ENCODE measurements around the gene STX19.

The STX19 gene

DNA sequence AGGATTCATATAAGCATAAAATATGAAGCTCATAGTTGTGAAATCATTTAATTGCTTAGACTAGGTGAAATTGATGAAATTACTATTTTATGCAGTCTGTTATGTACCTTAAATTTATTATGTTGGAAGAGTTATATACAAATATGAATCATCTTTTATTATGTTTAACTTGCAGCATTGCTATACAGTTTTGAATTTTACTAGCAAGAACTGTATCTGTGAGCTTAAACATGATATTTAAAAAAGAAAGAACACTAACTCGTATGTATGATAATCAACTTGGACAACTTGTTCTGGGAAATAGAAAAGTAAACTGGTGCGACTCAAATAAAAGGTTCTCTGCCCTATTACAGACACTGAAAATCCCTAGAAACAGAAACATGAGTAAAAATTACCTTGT, 1.8 kb downstream of the STX19 start:
- Histone ChIP-seq H3K4me3 (ENCODE audit: low read length in 2 of 2) (no peak overlapping the region), H3K9me3 (replicated peaks in 1 of 2; ENCODE audit: control insufficient read depth in 2 of 2, insufficient read depth in 1 of 2, low read depth in 1 of 2, low read length in 2 of 2) (no peaks in the 10 kb centered on the region), H4K91ac (ENCODE audit: low read depth, low read length, poor library complexity) (no peak overlapping the region), H2AK5ac (ENCODE audit: low read depth, low read length) (no peak overlapping the region), H3K9ac (ENCODE audit: low read depth, low read length, poor library complexity) (no peak overlapping the region), H3K4me2 (ENCODE audit: insufficient read depth, low read length, poor library complexity, severe bottlenecking) (no peak overlapping the region), H3K27ac (replicated peaks; ENCODE audit: low read length) (no peak overlapping the region), H2BK5ac (ENCODE audit: low read length) (no peak overlapping the region), H2BK15ac (ENCODE audit: low read length) (no peak overlapping the region), H2BK120ac (ENCODE audit: low read depth, low read length) (no peak overlapping the region), H3K18ac (ENCODE audit: low read length) (no peak overlapping the region), H3K23ac (ENCODE audit: low read depth, low read length, poor library complexity) (no peak overlapping the region), H3K36me3 (replicated peaks in 1 of 2; ENCODE audit: control insufficient read depth in 2 of 2, insufficient read depth in 2 of 2, low read length in 2 of 2) (peaks cover 0 to 3% of the 10 kb centered on the region in 2 donors), H2BK12ac (ENCODE audit: low read length) (no peak overlapping the region), H3K14ac (ENCODE audit: low read length) (no peak overlapping the region), H3K4me1 (ENCODE audit: control insufficient read depth in 2 of 2, insufficient read depth in 1 of 2, low read depth in 1 of 2, low read length in 2 of 2) (no peaks in the 10 kb centered on the region), H3K27me3 (ENCODE audit: control insufficient read depth in 3 of 3, insufficient read depth in 3 of 3, low read depth in 1 of 3, low read length in 3 of 3) (no peaks in the 10 kb centered on the region), H2AFZ (ENCODE audit: low read length) (no peak overlapping the region), H4K8ac (ENCODE audit: low read depth, low read length) (no peak overlapping the region), H3K79me1 (ENCODE audit: low read depth, low read length) (no peaks in the 10 kb centered on the region), H3K4ac (ENCODE audit: low read length) (no peak overlapping the region)
- no CpG with 5 or more reads among the region's 2 CpGs for WGBS, 2 donors (ENCODE audit: extremely low coverage in 2 of 2, insufficient read length in 2 of 2, insufficient replicate concordance in 1 of 2)
- no peak for DNase-seq (ENCODE audit: low spot score)

DNA sequence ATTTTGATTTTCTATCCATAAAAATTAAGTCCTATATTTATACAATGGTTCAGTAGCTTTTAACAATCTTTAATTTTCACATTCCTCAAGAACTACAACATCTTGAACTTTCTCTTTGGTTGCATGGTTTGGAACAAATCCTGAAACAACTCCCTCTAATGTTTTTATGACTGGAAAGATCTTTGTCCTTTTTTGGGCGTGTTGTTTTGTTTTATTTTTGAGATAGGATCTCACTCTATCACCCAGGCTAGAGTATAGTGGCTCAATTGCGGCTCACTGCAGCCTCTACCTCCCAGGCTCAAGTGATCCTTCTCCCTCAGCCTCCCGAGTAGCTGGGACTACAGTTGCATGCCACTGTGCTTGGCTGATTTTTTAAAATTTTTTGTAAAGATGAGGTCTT, 4.0 kb downstream of the STX19 start:
- Histone ChIP-seq H4K91ac (ENCODE audit: low read depth, low read length, poor library complexity) (no peak overlapping the region), H3K9ac (ENCODE audit: low read depth, low read length, poor library complexity) (no peak overlapping the region), H3K4me3 (ENCODE audit: low read length in 2 of 2) (no peak overlapping the region), H3K9me3 (replicated peaks in 1 of 2; ENCODE audit: control insufficient read depth in 2 of 2, insufficient read depth in 1 of 2, low read depth in 1 of 2, low read length in 2 of 2) (no peaks in the 10 kb centered on the region), H2BK12ac (ENCODE audit: low read length) (no peak overlapping the region), H3K23ac (ENCODE audit: low read depth, low read length, poor library complexity) (no peak overlapping the region), H3K4ac (ENCODE audit: low read length) (no peak overlapping the region), H4K8ac (ENCODE audit: low read depth, low read length) (no peak overlapping the region), H2BK120ac (ENCODE audit: low read depth, low read length) (no peak overlapping the region), H3K27me3 (ENCODE audit: control insufficient read depth in 3 of 3, insufficient read depth in 3 of 3, low read depth in 1 of 3, low read length in 3 of 3) (no peaks in the 10 kb centered on the region), H3K36me3 (replicated peaks in 1 of 2; ENCODE audit: control insufficient read depth in 2 of 2, insufficient read depth in 2 of 2, low read length in 2 of 2) (peaks cover 0 to 7% of the 10 kb centered on the region in 2 donors), H2AK5ac (ENCODE audit: low read depth, low read length) (no peak overlapping the region), H3K27ac (replicated peaks; ENCODE audit: low read length) (no peak overlapping the region), H3K4me1 (ENCODE audit: control insufficient read depth in 2 of 2, insufficient read depth in 1 of 2, low read depth in 1 of 2, low read length in 2 of 2) (no peaks in the 10 kb centered on the region), H3K18ac (ENCODE audit: low read length) (no peak overlapping the region), H3K4me2 (ENCODE audit: insufficient read depth, low read length, poor library complexity, severe bottlenecking) (no peak overlapping the region), H2BK5ac (ENCODE audit: low read length) (no peak overlapping the region), H2BK15ac (ENCODE audit: low read length) (no peak overlapping the region), H2AFZ (ENCODE audit: low read length) (no peak overlapping the region), H3K14ac (ENCODE audit: low read length) (no peak overlapping the region), H3K79me1 (ENCODE audit: low read depth, low read length) (no peaks in the 10 kb centered on the region)
- WGBS, 2 donors (ENCODE audit: extremely low coverage in 2 of 2, insufficient read length in 2 of 2, insufficient replicate concordance in 1 of 2), result no CpG with 5 or more reads among the region's 3 CpGs
- no peak for DNase-seq (ENCODE audit: low spot score)

DNA sequence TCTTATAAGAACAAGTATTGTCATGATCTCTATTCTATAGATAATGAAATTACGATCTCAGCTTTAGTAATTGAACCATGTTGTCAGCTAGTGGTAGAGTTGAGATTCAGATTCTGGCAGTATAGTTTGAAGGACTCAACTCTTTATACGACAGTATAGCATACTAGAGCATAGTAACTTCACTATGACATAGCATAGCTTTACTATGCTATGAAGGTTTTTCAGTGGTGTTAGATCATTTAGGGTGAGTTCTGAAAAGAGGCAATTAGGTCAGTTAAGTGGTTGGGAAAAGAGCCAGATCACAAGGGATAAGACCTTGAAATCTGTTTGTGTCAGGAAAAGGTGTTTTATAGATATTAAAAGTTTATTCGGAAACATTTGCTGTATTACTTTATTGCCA, 8.1 kb downstream of the STX19 start:
- WGBS, 2 donors (ENCODE audit: extremely low coverage in 2 of 2, insufficient read length in 2 of 2, insufficient replicate concordance in 1 of 2), result no CpG with 5 or more reads among the region's 3 CpGs
- no peak for DNase-seq (ENCODE audit: low spot score)
- no peak overlapping the region for H3K14ac ChIP-seq (ENCODE audit: low read length)

GRCh38 chr3:94019659-94020058, 8.7 kb downstream of the STX19 start:
- no peak overlapping the region for H4K8ac ChIP-seq (ENCODE audit: low read depth, low read length)
- H3K9me3 ChIP-seq (replicated peaks in 1 of 2; ENCODE audit: control insufficient read depth in 2 of 2, insufficient read depth in 1 of 2, low read depth in 1 of 2, low read length in 2 of 2), result no peaks in the 10 kb centered on the region
- no peak overlapping the region for H2AK5ac ChIP-seq (ENCODE audit: low read depth, low read length)
- no peak overlapping the region for H3K4me3 ChIP-seq (ENCODE audit: low read length in 2 of 2)
- H3K18ac ChIP-seq (ENCODE audit: low read length), result no peak overlapping the region
- H3K27me3 ChIP-seq (ENCODE audit: control insufficient read depth in 3 of 3, insufficient read depth in 3 of 3, low read depth in 1 of 3, low read length in 3 of 3), result no peaks in the 10 kb centered on the region
- H2AFZ ChIP-seq (ENCODE audit: low read length), result no peak overlapping the region
- H3K23ac ChIP-seq (ENCODE audit: low read depth, low read length, poor library complexity), result no peak overlapping the region
- H3K4me2 ChIP-seq (ENCODE audit: insufficient read depth, low read length, poor library complexity, severe bottlenecking), result no peak overlapping the region
- H2BK15ac ChIP-seq (ENCODE audit: low read length), result no peak overlapping the region
- no peak overlapping the region for H3K9ac ChIP-seq (ENCODE audit: low read depth, low read length, poor library complexity)
- H3K4ac ChIP-seq (ENCODE audit: low read length), result no peak overlapping the region
- no peaks in the 10 kb centered on the region for H3K79me1 ChIP-seq (ENCODE audit: low read depth, low read length)
- no peak overlapping the region for H3K27ac ChIP-seq (replicated peaks; ENCODE audit: low read length)
- no peak overlapping the region for H2BK12ac ChIP-seq (ENCODE audit: low read length)
- H3K14ac ChIP-seq (ENCODE audit: low read length), result no peak overlapping the region
- H2BK120ac ChIP-seq (ENCODE audit: low read depth, low read length), result no peak overlapping the region
- no CpG with 5 or more reads among the region's 2 CpGs for WGBS, 2 donors (ENCODE audit: extremely low coverage in 2 of 2, insufficient read length in 2 of 2, insufficient replicate concordance in 1 of 2)
- H2BK5ac ChIP-seq (ENCODE audit: low read length), result no peak overlapping the region
- peaks cover 0 to 7% of the 10 kb centered on the region in 2 donors for H3K36me3 ChIP-seq (replicated peaks in 1 of 2; ENCODE audit: control insufficient read depth in 2 of 2, insufficient read depth in 2 of 2, low read length in 2 of 2)
- H3K4me1 ChIP-seq (ENCODE audit: control insufficient read depth in 2 of 2, insufficient read depth in 1 of 2, low read depth in 1 of 2, low read length in 2 of 2), result no peaks in the 10 kb centered on the region
- no peak for DNase-seq (ENCODE audit: low spot score)
- H4K91ac ChIP-seq (ENCODE audit: low read depth, low read length, poor library complexity), result no peak overlapping the region

More for the DNA sequence above, 8.1 kb downstream of the STX19 start:
- no peak overlapping the region for H3K23ac ChIP-seq (ENCODE audit: low read depth, low read length, poor library complexity)
- H2AK5ac ChIP-seq (ENCODE audit: low read depth, low read length), result no peak overlapping the region
- no peak overlapping the region for H4K8ac ChIP-seq (ENCODE audit: low read depth, low read length)
- H2BK5ac ChIP-seq (ENCODE audit: low read length), result no peak overlapping the region
- no peak overlapping the region for H2AFZ ChIP-seq (ENCODE audit: low read length)
- H3K36me3 ChIP-seq (replicated peaks in 1 of 2; ENCODE audit: control insufficient read depth in 2 of 2, insufficient read depth in 2 of 2, low read length in 2 of 2), result peaks cover 0 to 7% of the 10 kb centered on the region in 2 donors
- H3K27me3 ChIP-seq (ENCODE audit: control insufficient read depth in 3 of 3, insufficient read depth in 3 of 3, low read depth in 1 of 3, low read length in 3 of 3), result no peaks in the 10 kb centered on the region
- H3K4ac ChIP-seq (ENCODE audit: low read length), result no peak overlapping the region
- no peak overlapping the region for H3K4me3 ChIP-seq (ENCODE audit: low read length in 2 of 2)
- H3K9ac ChIP-seq (ENCODE audit: low read depth, low read length, poor library complexity), result no peak overlapping the region
- no peak overlapping the region for H4K91ac ChIP-seq (ENCODE audit: low read depth, low read length, poor library complexity)
- no peak overlapping the region for H2BK15ac ChIP-seq (ENCODE audit: low read length)
- no peaks in the 10 kb centered on the region for H3K4me1 ChIP-seq (ENCODE audit: control insufficient read depth in 2 of 2, insufficient read depth in 1 of 2, low read depth in 1 of 2, low read length in 2 of 2)
- no peak overlapping the region for H3K4me2 ChIP-seq (ENCODE audit: insufficient read depth, low read length, poor library complexity, severe bottlenecking)
- no peak overlapping the region for H2BK120ac ChIP-seq (ENCODE audit: low read depth, low read length)
- H3K79me1 ChIP-seq (ENCODE audit: low read depth, low read length), result no peaks in the 10 kb centered on the region
- H3K9me3 ChIP-seq (replicated peaks in 1 of 2; ENCODE audit: control insufficient read depth in 2 of 2, insufficient read depth in 1 of 2, low read depth in 1 of 2, low read length in 2 of 2), result no peaks in the 10 kb centered on the region
- no peak overlapping the region for H3K18ac ChIP-seq (ENCODE audit: low read length)
- H3K27ac ChIP-seq (replicated peaks; ENCODE audit: low read length), result no peak overlapping the region
- no peak overlapping the region for H2BK12ac ChIP-seq (ENCODE audit: low read length)

Data from neuronal stem cell (in vitro differentiated cells).